GM12874 (cell line): Measurements from ENCODE around the gene PANX2.

Experiments
- TF ChIP-seq, protein P1 (sequence below): IDR thresholded peaks from 2 replicates; pipeline ENCODE4 v1.5.1; 2011; ENCODE audit warnings: low read depth, mild to moderate bottlenecking, control low read depth, low read length, moderate library complexity; ENCODE audit not compliant: insufficient read depth

PANX2 gene

DNA sequence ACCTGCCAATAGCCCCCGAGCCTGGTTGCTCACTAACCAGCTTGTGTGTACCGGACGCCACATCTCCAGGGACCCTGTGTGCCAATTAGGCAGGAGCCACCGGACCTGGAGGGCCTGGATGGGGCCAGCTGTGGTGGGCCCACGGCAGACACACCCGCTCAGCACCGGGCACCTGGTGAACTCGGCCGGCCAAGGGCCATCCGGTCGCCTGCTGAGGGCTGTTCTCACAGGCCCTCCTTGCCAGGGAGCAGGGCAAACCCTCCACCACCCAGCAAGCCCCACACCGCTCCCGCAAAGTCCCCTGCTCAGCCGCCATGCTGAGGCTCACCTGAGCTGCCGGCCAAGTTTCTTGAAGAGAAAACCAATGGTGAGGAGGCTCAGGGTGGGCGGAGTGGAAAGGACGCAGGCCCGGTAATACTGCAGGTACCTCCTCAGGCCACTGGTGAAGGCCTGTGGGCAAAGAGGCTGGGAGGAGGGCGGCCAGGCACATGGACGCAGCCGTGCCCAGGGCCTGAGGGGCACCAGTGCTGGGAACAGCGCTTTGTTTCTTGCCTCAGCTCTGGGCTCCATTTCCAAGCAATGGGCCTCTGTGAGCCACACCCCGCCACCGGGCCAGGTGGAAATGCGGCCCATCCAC is 57.2 kb downstream of the PANX2 start:
- TF ChIP-seq, protein P1, sequence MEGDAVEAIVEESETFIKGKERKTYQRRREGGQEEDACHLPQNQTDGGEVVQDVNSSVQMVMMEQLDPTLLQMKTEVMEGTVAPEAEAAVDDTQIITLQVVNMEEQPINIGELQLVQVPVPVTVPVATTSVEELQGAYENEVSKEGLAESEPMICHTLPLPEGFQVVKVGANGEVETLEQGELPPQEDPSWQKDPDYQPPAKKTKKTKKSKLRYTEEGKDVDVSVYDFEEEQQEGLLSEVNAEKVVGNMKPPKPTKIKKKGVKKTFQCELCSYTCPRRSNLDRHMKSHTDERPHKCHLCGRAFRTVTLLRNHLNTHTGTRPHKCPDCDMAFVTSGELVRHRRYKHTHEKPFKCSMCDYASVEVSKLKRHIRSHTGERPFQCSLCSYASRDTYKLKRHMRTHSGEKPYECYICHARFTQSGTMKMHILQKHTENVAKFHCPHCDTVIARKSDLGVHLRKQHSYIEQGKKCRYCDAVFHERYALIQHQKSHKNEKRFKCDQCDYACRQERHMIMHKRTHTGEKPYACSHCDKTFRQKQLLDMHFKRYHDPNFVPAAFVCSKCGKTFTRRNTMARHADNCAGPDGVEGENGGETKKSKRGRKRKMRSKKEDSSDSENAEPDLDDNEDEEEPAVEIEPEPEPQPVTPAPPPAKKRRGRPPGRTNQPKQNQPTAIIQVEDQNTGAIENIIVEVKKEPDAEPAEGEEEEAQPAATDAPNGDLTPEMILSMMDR = no peak

DNA sequence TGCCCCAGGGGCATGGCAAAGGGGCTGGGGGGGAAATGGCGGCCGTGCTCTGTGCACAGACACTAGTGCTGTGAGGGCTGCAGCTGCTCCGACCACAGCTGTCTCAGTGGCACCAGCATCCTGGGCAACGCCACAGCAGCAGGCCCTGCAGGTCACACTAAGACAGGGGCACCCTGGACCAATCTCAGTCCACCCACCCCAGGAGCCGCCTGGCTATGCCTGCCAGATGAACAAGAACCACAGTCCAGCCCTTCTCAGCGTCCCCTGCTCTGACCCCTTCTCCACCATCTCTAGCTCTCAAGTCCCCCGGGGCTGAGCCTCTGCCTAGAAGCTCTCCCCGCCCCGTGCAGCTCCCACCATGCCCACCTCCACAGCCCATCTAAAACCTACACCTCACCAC is 57.8 kb downstream of the PANX2 start:
- TF ChIP-seq, protein P1 = no peak

DNA sequence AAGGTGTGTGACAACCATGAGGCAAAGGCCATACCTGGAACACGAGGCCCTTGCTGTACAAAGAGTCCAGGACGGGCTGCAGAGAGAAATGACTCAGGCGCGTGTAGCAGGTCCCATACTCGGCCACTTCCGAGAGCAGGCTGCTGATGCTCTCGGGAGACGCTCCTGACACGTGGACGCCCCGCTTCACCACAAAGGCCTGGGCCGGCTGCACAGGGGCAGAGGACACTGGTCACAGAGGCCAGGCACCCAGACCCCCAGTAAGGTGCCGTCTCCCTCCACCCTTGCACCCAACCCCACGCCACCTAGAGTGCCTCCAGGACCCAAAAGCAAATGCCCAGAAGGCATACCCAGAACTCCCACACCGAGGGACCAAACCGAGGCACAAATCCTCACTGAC is 58.8 kb downstream of the PANX2 start:
- TF ChIP-seq, protein P1 = no peak
